ENCODE measurements around the gene IL1RAPL1. TPM values are rescaled to one million over a fixed set of nuclear protein-coding genes. Genes with fewer than 3 reads are reported as not detected.

The IL1RAPL1 gene
- total and polyA plus RNA-seq, 2 donors (not counting 1 experiment from before 2014, with no cell fraction given): 0.25 to 2.8 TPM

DNA sequence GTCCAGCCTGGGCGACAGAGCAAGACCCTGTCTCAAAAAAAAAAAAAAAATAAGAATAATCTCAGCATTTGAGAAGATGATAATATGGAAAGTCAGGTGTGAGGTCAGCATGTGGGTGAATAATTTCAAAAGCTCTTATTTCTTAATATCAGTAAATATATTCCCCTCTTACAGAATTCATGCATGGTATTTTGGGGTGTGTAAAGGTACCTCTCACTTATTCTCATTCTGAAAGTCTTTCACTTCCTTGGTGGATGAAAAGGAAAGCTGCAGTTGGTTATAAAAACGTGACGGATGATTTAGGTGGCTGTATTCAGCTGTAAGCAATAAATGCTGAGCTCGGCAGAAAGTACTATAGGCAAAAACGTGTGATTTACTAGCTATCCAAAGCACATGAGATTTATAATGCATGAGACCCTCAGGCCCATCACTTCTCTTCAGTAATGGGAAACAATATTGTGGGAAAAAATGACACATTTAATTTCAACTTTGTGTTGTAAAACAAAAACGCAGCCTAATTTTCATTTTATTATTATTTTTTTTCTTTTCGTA lies 1275.0 kb downstream of the IL1RAPL1 start:
- no peaks in the 10 kb centered on the region for H3K27me3 ChIP-seq (ENCODE audit: control insufficient read depth, insufficient read depth, low read length)
- no peak for DNase-seq (ENCODE audit: low read depth in 2 of 2)
- H3K27ac ChIP-seq (ENCODE audit: insufficient read depth, low read length): no peak overlapping the region
- no peaks in the 10 kb centered on the region for H3K36me3 ChIP-seq (ENCODE audit: control insufficient read depth, insufficient read depth, low read length)
- H4K20me1 ChIP-seq (ENCODE audit: control insufficient read depth, extremely low read depth, insufficient read depth, low read length): no peaks in the 10 kb centered on the region
- no peak overlapping the region for H3K4me3 ChIP-seq (replicated peaks in 1 of 4; ENCODE audit: control extremely low read depth in 1 of 4, insufficient read depth in 1 of 4, low read depth in 3 of 4, low read length in 4 of 4)
- no peak overlapping the region for H3K4me2 ChIP-seq (ENCODE audit: extremely low read depth, insufficient read depth, low read length)
- H3K9me3 ChIP-seq (ENCODE audit: control insufficient read depth, insufficient read depth, low read depth, low read length): no peaks in the 10 kb centered on the region
- TF ChIP-seq EZH2 (IDR thresholded peaks at IDR 0.05; ENCODE audit: low read length, missing control alignments): no peak
- TF ChIP-seq, protein P1, sequence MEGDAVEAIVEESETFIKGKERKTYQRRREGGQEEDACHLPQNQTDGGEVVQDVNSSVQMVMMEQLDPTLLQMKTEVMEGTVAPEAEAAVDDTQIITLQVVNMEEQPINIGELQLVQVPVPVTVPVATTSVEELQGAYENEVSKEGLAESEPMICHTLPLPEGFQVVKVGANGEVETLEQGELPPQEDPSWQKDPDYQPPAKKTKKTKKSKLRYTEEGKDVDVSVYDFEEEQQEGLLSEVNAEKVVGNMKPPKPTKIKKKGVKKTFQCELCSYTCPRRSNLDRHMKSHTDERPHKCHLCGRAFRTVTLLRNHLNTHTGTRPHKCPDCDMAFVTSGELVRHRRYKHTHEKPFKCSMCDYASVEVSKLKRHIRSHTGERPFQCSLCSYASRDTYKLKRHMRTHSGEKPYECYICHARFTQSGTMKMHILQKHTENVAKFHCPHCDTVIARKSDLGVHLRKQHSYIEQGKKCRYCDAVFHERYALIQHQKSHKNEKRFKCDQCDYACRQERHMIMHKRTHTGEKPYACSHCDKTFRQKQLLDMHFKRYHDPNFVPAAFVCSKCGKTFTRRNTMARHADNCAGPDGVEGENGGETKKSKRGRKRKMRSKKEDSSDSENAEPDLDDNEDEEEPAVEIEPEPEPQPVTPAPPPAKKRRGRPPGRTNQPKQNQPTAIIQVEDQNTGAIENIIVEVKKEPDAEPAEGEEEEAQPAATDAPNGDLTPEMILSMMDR (conservative IDR thresholded peaks at IDR 0.05 in 1 of 2, IDR thresholded peaks at IDR 0.05 in 1 of 2; ENCODE audit: low read depth in 1 of 2, low read length in 2 of 2): no peak
- no peak overlapping the region for H3K9ac ChIP-seq (ENCODE audit: insufficient read depth, low read length)
- H3K79me2 ChIP-seq (ENCODE audit: control insufficient read depth, insufficient read depth, low read length): no peaks in the 10 kb centered on the region
- H3K4me1 ChIP-seq (ENCODE audit: control insufficient read depth, extremely low read depth, insufficient read depth, low read length): no peaks in the 10 kb centered on the region
- H2AFZ ChIP-seq (ENCODE audit: low read length): no peak overlapping the region

DNA sequence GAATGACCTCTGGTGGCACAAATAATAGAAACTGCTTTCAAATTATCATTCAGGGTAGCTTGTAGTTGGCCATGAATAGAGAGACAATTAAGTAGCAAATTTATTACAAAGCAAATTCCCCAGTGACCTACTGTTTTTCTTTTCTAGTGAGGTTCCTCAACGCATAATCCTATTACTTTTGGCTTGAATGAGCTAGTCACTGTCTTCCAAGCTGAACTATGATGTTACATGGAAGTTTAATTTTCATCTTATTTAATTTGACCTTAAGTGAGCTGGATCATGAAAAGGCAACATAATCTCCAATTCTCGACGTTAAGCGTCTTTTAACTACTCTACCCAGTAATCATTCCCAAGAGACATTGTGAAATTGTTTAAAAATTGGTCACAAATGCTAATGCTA lies 1280.7 kb downstream of the IL1RAPL1 start:
- H3K4me3 ChIP-seq (replicated peaks in 1 of 4; ENCODE audit: control extremely low read depth in 1 of 4, insufficient read depth in 1 of 4, low read depth in 3 of 4, low read length in 4 of 4): no peak overlapping the region
- no peaks in the 10 kb centered on the region for H3K27me3 ChIP-seq (ENCODE audit: control insufficient read depth, insufficient read depth, low read length)
- no peak overlapping the region for H2AFZ ChIP-seq (ENCODE audit: low read length)
- H3K27ac ChIP-seq (ENCODE audit: insufficient read depth, low read length): no peak overlapping the region
- H3K79me2 ChIP-seq (ENCODE audit: control insufficient read depth, insufficient read depth, low read length): no peaks in the 10 kb centered on the region
- TF ChIP-seq EZH2 (IDR thresholded peaks at IDR 0.05; ENCODE audit: low read length, missing control alignments): no peak
- TF ChIP-seq, protein P1 (conservative IDR thresholded peaks at IDR 0.05 in 1 of 2, IDR thresholded peaks at IDR 0.05 in 1 of 2; ENCODE audit: low read depth in 1 of 2, low read length in 2 of 2): no peak
- H3K4me2 ChIP-seq (ENCODE audit: extremely low read depth, insufficient read depth, low read length): no peak overlapping the region
- no peaks in the 10 kb centered on the region for H4K20me1 ChIP-seq (ENCODE audit: control insufficient read depth, extremely low read depth, insufficient read depth, low read length)
- DNase-seq (ENCODE audit: low read depth in 2 of 2): no peak
- H3K9me3 ChIP-seq (ENCODE audit: control insufficient read depth, insufficient read depth, low read depth, low read length): no peaks in the 10 kb centered on the region
- no peaks in the 10 kb centered on the region for H3K4me1 ChIP-seq (ENCODE audit: control insufficient read depth, extremely low read depth, insufficient read depth, low read length)
- no peaks in the 10 kb centered on the region for H3K36me3 ChIP-seq (ENCODE audit: control insufficient read depth, insufficient read depth, low read length)
- no peak overlapping the region for H3K9ac ChIP-seq (ENCODE audit: insufficient read depth, low read length)

DNA sequence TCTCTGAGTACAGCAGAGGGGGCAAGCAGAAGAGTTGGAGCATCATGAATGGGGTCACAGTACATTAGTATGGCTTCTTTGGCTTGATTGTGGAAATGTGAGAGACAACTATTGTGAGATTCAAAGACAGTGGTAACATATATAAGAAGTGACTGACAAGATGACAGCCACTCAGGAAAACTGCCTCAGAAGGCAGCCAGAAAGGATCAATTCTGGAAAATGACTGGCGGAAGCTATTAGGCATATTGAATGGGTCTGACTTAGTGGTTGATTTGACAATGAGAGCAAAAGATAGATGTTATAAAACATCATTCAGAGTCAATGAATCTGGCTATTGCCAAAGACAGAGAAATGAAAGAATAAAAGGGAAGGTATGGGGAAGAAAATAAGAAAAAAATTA lies 1282.6 kb downstream of the IL1RAPL1 start:
- H3K27ac ChIP-seq (ENCODE audit: insufficient read depth, low read length): no peak overlapping the region

More for the DNA sequence above, 1282.6 kb downstream of the IL1RAPL1 start:
- Histone ChIP-seq H3K9me3 (ENCODE audit: control insufficient read depth, insufficient read depth, low read depth, low read length) (no peaks in the 10 kb centered on the region), H3K4me1 (ENCODE audit: control insufficient read depth, extremely low read depth, insufficient read depth, low read length) (no peaks in the 10 kb centered on the region), H4K20me1 (ENCODE audit: control insufficient read depth, extremely low read depth, insufficient read depth, low read length) (no peaks in the 10 kb centered on the region), H3K36me3 (ENCODE audit: control insufficient read depth, insufficient read depth, low read length) (no peaks in the 10 kb centered on the region), H2AFZ (ENCODE audit: low read length) (no peak overlapping the region), H3K4me3 (replicated peaks in 1 of 4; ENCODE audit: control extremely low read depth in 1 of 4, insufficient read depth in 1 of 4, low read depth in 3 of 4, low read length in 4 of 4) (no peak overlapping the region), H3K27me3 (ENCODE audit: control insufficient read depth, insufficient read depth, low read length) (no peaks in the 10 kb centered on the region), H3K4me2 (ENCODE audit: extremely low read depth, insufficient read depth, low read length) (no peak overlapping the region), H3K9ac (ENCODE audit: insufficient read depth, low read length) (no peak overlapping the region), H3K79me2 (ENCODE audit: control insufficient read depth, insufficient read depth, low read length) (no peaks in the 10 kb centered on the region)
- no peak for DNase-seq (ENCODE audit: low read depth in 2 of 2)
- no peak for TF ChIP-seq EZH2 (IDR thresholded peaks at IDR 0.05; ENCODE audit: low read length, missing control alignments)
- TF ChIP-seq, protein P1 (conservative IDR thresholded peaks at IDR 0.05 in 1 of 2, IDR thresholded peaks at IDR 0.05 in 1 of 2; ENCODE audit: low read depth in 1 of 2, low read length in 2 of 2): no peak

All from fibroblast of lung (primary cell).